LNCAP (cell line): ENCODE measurements around the gene DNMT1.
A peak's percentile ranks its signal among the peaks of the same experiment; 100 is the strongest.

Experiments used
- TF ChIP-seq, protein P1 (sequence below): fragments of 450-650 bp; IDR thresholded peaks from 2 replicates; pipeline ENCODE4 v1.5.1; 2017; ENCODE audit warnings: mild to moderate bottlenecking

DNMT1 gene

DNA sequence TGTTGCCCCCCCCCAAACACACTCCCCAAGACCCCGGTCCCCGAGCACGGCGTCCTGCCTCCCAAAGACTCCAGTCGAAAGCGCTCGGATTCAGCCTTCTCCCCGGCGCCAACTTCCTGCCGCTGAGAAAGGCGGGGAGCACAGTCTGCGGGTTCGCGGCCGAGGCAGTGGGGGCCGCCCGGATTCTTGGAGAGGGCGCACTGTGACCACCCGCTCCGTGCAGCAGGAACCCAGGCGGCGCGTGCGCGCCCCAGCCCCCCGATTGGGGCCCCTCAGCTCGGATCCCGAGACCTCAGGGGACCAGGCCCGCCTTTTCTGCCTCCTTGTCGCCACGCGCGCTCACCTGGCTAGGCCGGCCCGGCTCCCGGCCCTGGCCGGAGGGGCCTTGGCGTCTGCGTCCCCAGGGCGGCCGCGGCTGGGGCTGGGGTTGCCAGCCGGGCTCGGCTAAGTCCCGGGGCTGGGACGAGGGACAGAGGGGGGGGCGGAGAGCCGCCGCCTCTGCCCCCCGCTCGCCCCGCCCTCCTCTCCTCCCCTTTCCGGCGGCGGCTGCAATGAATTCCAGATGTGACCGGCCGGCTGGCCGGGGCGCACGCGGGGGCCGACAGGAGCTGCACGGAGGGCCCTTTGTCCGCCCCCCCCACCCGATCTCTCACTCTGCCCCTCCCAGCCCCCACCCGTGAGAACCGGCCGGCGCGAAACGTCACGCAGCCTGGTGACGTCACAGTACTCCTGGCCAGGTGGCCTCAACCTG, 36.3 kb upstream of the DNMT1 start, which contains the start of gene S1PR2:
Gene S1PR2 (minus strand): TSS at position 471 of the 751 bp plus-strand sequence. CDS start 6,426 bp downstream, outside the sequence.
- TF ChIP-seq, protein P1, sequence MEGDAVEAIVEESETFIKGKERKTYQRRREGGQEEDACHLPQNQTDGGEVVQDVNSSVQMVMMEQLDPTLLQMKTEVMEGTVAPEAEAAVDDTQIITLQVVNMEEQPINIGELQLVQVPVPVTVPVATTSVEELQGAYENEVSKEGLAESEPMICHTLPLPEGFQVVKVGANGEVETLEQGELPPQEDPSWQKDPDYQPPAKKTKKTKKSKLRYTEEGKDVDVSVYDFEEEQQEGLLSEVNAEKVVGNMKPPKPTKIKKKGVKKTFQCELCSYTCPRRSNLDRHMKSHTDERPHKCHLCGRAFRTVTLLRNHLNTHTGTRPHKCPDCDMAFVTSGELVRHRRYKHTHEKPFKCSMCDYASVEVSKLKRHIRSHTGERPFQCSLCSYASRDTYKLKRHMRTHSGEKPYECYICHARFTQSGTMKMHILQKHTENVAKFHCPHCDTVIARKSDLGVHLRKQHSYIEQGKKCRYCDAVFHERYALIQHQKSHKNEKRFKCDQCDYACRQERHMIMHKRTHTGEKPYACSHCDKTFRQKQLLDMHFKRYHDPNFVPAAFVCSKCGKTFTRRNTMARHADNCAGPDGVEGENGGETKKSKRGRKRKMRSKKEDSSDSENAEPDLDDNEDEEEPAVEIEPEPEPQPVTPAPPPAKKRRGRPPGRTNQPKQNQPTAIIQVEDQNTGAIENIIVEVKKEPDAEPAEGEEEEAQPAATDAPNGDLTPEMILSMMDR, result no peak

DNA sequence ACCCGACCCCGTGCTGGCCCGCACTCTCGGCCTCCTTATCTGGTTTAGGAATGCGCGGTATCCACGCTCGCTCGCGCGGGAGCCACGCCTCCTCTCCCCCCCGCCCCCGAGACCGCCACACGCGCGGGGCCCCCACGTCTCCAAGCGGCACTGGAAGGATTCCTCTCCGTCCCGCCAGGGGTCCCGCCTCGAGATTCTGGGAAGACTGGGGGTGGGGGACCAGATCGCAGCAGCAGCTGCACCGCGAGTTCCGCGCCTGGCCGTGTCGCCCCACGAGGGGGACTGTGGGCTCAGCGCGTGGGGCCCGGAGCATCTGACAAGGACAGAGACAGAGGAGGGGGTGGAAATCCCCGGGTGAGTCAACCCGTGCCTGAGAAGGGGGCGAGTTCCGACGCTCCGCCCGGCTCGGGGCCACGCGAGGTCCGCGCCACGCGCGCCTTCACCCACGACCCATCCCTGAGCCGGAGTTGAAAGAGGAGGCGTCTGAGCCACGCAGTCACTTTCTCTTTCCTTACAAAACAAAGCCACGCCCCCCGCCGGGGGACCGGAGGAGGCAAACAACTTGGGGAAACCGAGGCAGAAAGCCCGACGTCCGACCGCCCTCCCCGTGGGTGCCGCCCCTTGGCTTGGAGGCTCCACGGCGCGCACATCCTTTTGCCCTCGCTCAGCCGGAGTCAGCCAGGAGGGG, 35.6 kb upstream of the DNMT1 start:
- TF ChIP-seq, protein P1, result no peak

DNA sequence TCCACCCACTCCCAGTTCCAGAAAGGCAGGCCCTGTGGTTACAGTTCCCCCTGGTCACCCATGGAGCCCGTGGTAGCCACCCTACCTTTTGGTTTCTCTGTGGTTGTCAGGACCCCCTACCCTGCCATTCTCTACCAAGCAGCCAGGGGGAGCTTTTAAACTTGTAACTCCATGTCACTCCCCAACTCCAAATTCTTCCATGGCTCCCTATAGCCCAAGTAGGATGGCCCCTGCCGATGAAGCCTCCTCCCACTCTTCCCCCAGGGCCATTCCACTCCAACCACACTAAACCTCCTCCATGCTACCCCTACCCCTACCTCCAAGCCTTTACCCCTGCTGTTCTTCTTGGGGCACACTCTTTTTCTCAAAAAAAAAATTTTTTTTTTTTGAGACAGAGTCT, 34.2 kb upstream of the DNMT1 start:
- TF ChIP-seq, protein P1, result peak; percentile 31; the same call in 1 of the 2 replicates

DNA sequence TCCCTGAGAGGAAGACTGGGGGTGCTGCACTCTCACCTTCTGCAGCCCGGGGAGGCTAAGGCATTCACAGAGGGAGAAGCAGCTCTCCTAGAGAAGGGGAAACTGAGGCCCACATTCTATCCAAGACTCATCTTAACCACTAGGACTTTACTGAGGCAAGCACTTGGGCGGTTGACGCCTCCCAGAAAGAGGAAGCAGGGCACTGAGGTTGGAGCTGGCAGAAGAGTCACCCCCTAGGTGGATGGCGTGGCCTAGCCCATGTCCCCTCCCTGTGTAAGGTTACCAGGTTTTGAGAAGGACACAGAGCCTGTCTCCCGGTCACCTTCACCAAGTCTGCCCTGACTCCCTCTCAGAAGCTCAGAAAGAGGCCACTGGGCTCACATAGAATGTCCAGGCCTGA, 33.6 kb upstream of the DNMT1 start:
- TF ChIP-seq, protein P1, result no peak

DNA sequence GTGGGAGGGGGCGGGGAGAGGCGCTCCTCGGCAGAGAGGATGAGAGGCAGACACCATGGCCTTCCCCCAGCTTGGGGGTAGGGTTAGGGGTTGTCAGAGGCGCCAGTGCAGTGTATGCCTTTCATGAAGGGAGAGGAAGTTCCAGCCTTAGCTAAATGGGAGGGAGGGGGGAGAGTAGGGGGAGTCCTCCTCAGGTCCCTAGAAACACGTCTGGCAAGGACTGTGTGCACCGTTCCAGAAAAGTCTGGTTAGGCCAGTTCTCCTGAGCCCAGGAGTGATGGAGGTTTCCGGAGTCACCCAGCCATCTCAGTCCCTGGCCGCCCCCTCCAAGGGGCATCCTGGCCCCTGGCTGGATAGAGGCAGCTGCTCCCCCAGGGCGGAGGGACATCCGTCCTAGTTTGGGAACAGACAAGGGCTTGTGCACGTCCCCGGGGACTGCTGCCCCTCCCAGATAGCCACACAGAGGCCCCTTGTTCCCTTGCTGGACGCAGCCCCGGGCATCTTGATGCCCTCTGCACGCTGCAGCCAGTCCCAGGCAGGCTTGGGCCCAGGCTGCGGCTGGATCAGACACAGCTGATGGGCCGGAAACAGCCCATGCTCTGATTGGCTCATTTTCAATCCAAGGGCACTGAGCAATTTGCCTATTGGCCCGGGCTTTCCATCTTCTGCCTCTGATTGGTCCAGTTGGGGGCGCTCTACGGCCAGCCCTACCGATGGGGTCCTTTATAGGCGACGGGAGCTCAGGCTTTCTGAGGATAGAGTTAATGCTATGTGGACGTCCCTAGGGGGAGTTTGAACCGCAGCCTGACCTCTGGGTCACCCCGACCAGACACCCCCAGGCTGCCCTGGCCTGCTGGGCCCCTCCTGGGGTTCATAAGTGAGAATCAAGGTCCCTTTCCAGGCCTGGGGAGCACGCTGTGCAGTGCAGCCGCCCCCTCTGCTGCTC, 32.5 kb upstream of the DNMT1 start:
- TF ChIP-seq, protein P1, result no peak

DNA sequence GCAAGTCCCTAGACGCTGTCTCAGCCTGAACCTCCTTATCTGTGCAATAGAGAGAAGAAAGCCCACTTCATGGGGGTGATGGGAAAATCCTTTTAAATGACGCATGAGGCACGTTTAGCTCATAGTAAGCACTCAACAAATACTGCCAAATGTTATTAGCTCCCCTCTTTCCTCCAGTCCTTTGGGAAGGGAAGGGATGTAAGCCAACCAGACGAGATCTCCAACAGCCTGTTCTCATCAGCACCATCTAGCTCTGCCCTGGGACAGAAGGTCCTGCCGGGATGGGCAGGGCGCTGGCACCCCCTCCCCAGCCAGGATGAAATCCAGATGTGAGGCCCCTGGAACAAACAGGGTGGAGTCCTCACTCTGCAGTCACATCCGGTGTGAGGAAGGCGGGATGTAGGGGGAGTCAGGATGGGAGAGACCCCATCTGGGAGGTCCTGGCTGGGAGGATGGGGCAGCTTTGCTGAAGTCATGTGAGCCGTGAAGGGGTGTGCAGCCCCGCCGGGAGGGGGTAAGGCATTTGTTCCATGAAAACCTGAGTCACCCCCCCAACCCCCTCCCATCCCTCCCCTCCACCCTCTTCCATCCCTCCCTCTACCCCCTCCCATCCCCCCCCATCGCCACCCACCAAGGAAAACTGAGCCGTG, 31.7 kb upstream of the DNMT1 start:
- TF ChIP-seq, protein P1, result no peak

DNA sequence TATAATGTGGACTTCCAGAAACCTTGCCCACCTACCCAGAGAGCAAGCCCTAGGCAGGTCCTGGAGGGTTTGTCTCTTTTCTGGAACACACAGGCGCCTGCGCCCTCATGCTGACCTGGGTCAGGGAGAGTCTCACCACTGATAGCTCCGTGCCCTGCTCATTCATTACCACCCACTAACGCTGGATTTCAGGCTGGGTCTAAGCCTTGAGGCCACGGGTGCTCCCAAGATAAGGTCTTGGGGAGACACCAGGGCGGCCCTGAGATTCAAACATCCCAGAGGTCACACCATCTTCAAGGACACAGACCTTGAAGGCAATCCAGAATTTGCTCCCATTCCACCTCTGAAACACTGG, 31.2 kb upstream of the DNMT1 start:
- TF ChIP-seq, protein P1, result no peak
